IgD-negative memory B cell (primary cell): ENCODE results near the gene TLX1. TPM values are rescaled to one million over a fixed set of nuclear protein-coding genes. Genes with fewer than 3 reads are reported as not detected.

ENCODE experiments used
- H3K27ac Mint-ChIP-seq, 3 donors: one replicate each; pipeline ENCODE4 v1.8.0; 2020 to 2022; ENCODE audit warnings: mild to moderate bottlenecking in 3 of 3, mixed read lengths in 3 of 3, moderate library complexity in 1 of 3
- H3K27me3 Mint-ChIP-seq: one replicate; pipeline ENCODE4 v1.8.0; 2021; ENCODE audit warnings: mixed read lengths
- H3K36me3 Mint-ChIP-seq: one replicate; pipeline ENCODE4 v1.8.0; 2020; ENCODE audit warnings: mild to moderate bottlenecking, mixed read lengths
- H3K4me1 Mint-ChIP-seq, 3 donors: one replicate each; pipeline ENCODE4 v1.8.0; 2020 to 2022; ENCODE audit warnings: mixed read lengths in 3 of 3, mild to moderate bottlenecking in 1 of 3
- H3K4me3 Mint-ChIP-seq, 4 donors: one replicate each; pipeline ENCODE4 v1.8.0; 2020 to 2022; ENCODE audit warnings: mild to moderate bottlenecking in 4 of 4, mixed read lengths in 4 of 4, moderate library complexity in 3 of 4
- H3K9me3 Mint-ChIP-seq, 3 donors: one replicate each; pipeline ENCODE4 v1.8.0; 2020 to 2021; ENCODE audit warnings: mixed read lengths in 3 of 3, mild to moderate bottlenecking in 1 of 3
- polyA plus RNA-seq: library from polyadenylated mRNA; unstranded; fragments of 300-500 nt; fragmentation: Illumina TruSeq; gene quantifications from one replicate; pipeline ENCODE4 v1.2.3, GENCODE V29; 2021

The TLX1 gene
- not detected for polyA plus RNA-seq

- Mint-ChIP-seq H3K9me3 (peaks cover 0 to 4% (median 3%) of the 10 kb centered on the region in 3 donors), H3K4me1 (peaks cover 5 to 14% (median 11%) of the 10 kb centered on the region in 3 donors), H3K27me3 (peaks cover 81% of the 10 kb centered on the region), H3K27ac (peak within 1 kb of the TSS in 1 of 3 donors; percentile 74), H3K36me3 (peaks cover 3% of the 10 kb centered on the region), H3K4me3 (peak within 1 kb of the TSS in 3 of 4 donors; percentile 62 to 87 (median 78))
Observed at GRCh38 chr10:101130984-101131961, at the start of gene TLX1. Gene TLX1, plus strand, starts transcription at chr10:101131300. Its CDS starts 242 bp downstream, at chr10:101131542.

GRCh38 chr10:101085846-101086245, 45.3 kb upstream of the TLX1 start:
- no peaks in the 10 kb centered on the region for H3K9me3 Mint-ChIP-seq
- no peaks in the 10 kb centered on the region for H3K4me1 Mint-ChIP-seq
- H3K36me3 Mint-ChIP-seq: no peaks in the 10 kb centered on the region
- H3K27me3 Mint-ChIP-seq: peaks cover 39% of the 10 kb centered on the region
- no peak overlapping the region for H3K27ac Mint-ChIP-seq
- no peak overlapping the region for H3K4me3 Mint-ChIP-seq

- Mint-ChIP-seq H3K36me3 (no peaks in the 10 kb centered on the region), H3K27me3 (peaks cover 38% of the 10 kb centered on the region), H3K4me1 (no peaks in the 10 kb centered on the region), H3K9me3 (no peaks in the 10 kb centered on the region), H3K4me3 (no peak overlapping the region), H3K27ac (no peak overlapping the region)
Observed at GRCh38 chr10:101087376-101087775, 43.7 kb upstream of the TLX1 start.

GRCh38 chr10:101087965-101088364, 43.1 kb upstream of the TLX1 start:
- no peaks in the 10 kb centered on the region for H3K4me1 Mint-ChIP-seq
- no peak overlapping the region for H3K27ac Mint-ChIP-seq
- H3K27me3 Mint-ChIP-seq: peaks cover 32% of the 10 kb centered on the region
- H3K9me3 Mint-ChIP-seq: no peaks in the 10 kb centered on the region
- H3K4me3 Mint-ChIP-seq: no peak overlapping the region
- H3K36me3 Mint-ChIP-seq: no peaks in the 10 kb centered on the region

- Mint-ChIP-seq H3K4me1 (no peaks in the 10 kb centered on the region), H3K36me3 (no peaks in the 10 kb centered on the region), H3K27me3 (peaks cover 30% of the 10 kb centered on the region), H3K4me3 (no peak overlapping the region), H3K27ac (no peak overlapping the region), H3K9me3 (no peaks in the 10 kb centered on the region)
Observed at GRCh38 chr10:101089520-101090299, 41.4 kb upstream of the TLX1 start.

GRCh38 chr10:101090597-101090996, 40.5 kb upstream of the TLX1 start:
- H3K9me3 Mint-ChIP-seq: no peaks in the 10 kb centered on the region
- H3K27me3 Mint-ChIP-seq: peaks cover 33% of the 10 kb centered on the region
- no peak overlapping the region for H3K4me3 Mint-ChIP-seq
- H3K4me1 Mint-ChIP-seq: peaks cover 0 to under 1% (median 0%) of the 10 kb centered on the region in 3 donors
- no peak overlapping the region for H3K27ac Mint-ChIP-seq
- no peaks in the 10 kb centered on the region for H3K36me3 Mint-ChIP-seq

- Mint-ChIP-seq H3K4me1 (peaks cover 0 to 2% (median 0%) of the 10 kb centered on the region in 3 donors), H3K27me3 (peaks cover 34% of the 10 kb centered on the region), H3K9me3 (no peaks in the 10 kb centered on the region), H3K36me3 (no peaks in the 10 kb centered on the region), H3K4me3 (no peak overlapping the region), H3K27ac (no peak overlapping the region)
Observed at GRCh38 chr10:101091546-101092290, 39.4 kb upstream of the TLX1 start.

GRCh38 chr10:101092881-101093354, 38.2 kb upstream of the TLX1 start:
- H3K4me1 Mint-ChIP-seq: peaks cover 0 to 2% (median 0%) of the 10 kb centered on the region in 3 donors
- no peaks in the 10 kb centered on the region for H3K9me3 Mint-ChIP-seq
- H3K4me3 Mint-ChIP-seq: no peak overlapping the region
- H3K36me3 Mint-ChIP-seq: no peaks in the 10 kb centered on the region
- no peak overlapping the region for H3K27ac Mint-ChIP-seq
- H3K27me3 Mint-ChIP-seq: peaks cover 33% of the 10 kb centered on the region

GRCh38 chr10:101094121-101094879, 36.8 kb upstream of the TLX1 start:
- no peaks in the 10 kb centered on the region for H3K36me3 Mint-ChIP-seq
- H3K27me3 Mint-ChIP-seq: peaks cover 20% of the 10 kb centered on the region
- peaks cover 0 to 2% (median 0%) of the 10 kb centered on the region in 3 donors for H3K4me1 Mint-ChIP-seq
- H3K27ac Mint-ChIP-seq: no peak overlapping the region
- H3K9me3 Mint-ChIP-seq: no peaks in the 10 kb centered on the region
- H3K4me3 Mint-ChIP-seq: no peak overlapping the region

GRCh38 chr10:101095004-101095403, 36.1 kb upstream of the TLX1 start:
- peaks cover 1% of the 10 kb centered on the region for H3K36me3 Mint-ChIP-seq
- peaks cover 27% of the 10 kb centered on the region for H3K27me3 Mint-ChIP-seq
- H3K4me3 Mint-ChIP-seq: no peak overlapping the region
- no peak overlapping the region for H3K27ac Mint-ChIP-seq
- H3K9me3 Mint-ChIP-seq: no peaks in the 10 kb centered on the region
- peaks cover 0 to 2% (median 0%) of the 10 kb centered on the region in 3 donors for H3K4me1 Mint-ChIP-seq

GRCh38 chr10:101095550-101096213, 35.4 kb upstream of the TLX1 start:
- no peak overlapping the region for H3K27ac Mint-ChIP-seq

GRCh38 chr10:101096378-101096777, 34.7 kb upstream of the TLX1 start:
- H3K27me3 Mint-ChIP-seq: peaks cover 26% of the 10 kb centered on the region
- no peak overlapping the region for H3K27ac Mint-ChIP-seq

More at GRCh38 chr10:101095550-101096213, 35.4 kb upstream of the TLX1 start:
- peaks cover 0 to 2% (median 0%) of the 10 kb centered on the region in 3 donors for H3K4me1 Mint-ChIP-seq
- H3K4me3 Mint-ChIP-seq: no peak overlapping the region
- peaks cover 32% of the 10 kb centered on the region for H3K27me3 Mint-ChIP-seq
- no peaks in the 10 kb centered on the region for H3K9me3 Mint-ChIP-seq
- peaks cover 1% of the 10 kb centered on the region for H3K36me3 Mint-ChIP-seq

GRCh38 chr10:101097881-101098280, 33.2 kb upstream of the TLX1 start:
- Mint-ChIP-seq H3K36me3 (peaks cover 1% of the 10 kb centered on the region), H3K4me1 (peaks cover 0 to 2% (median 0%) of the 10 kb centered on the region in 3 donors), H3K27me3 (peaks cover 27% of the 10 kb centered on the region), H3K27ac (no peak overlapping the region), H3K4me3 (no peak overlapping the region), H3K9me3 (no peaks in the 10 kb centered on the region)

More at GRCh38 chr10:101096378-101096777, 34.7 kb upstream of the TLX1 start:
- peaks cover 0 to 2% (median 0%) of the 10 kb centered on the region in 3 donors for H3K4me1 Mint-ChIP-seq
- peaks cover 1% of the 10 kb centered on the region for H3K36me3 Mint-ChIP-seq
- no peak overlapping the region for H3K4me3 Mint-ChIP-seq
- H3K9me3 Mint-ChIP-seq: no peaks in the 10 kb centered on the region
